GM23338 (cell line): ENCODE data around the gene SCRG1.

Experiments
- CREB1 ChIP-seq: fragments of 250-450 bp; sonication (Bioruptor Pico); IDR thresholded peaks from 2 replicates; pipeline ENCODE4 v1.5.0; 2020; ENCODE audit warnings: low read depth, mild to moderate bottlenecking, moderate library complexity
- EZH2 ChIP-seq: fragments of 200-600 bp; sonication (generic); IDR thresholded peaks from one replicate; pipeline ENCODE4 v1.8.0; 2017; ENCODE audit warnings: antibody characterized with exemption, mild to moderate bottlenecking, low read depth; ENCODE audit not compliant: unreplicated experiment
- EZH2phosphoT487 ChIP-seq: fragments of 200-600 bp; sonication (generic); IDR thresholded peaks from one replicate; pipeline ENCODE4 v1.8.1; 2018; ENCODE audit warnings: antibody characterized with exemption; ENCODE audit not compliant: unreplicated experiment
- JUNB ChIP-seq: IDR thresholded peaks from one replicate; pipeline ENCODE4 v1.6.1; 2016; ENCODE audit warnings: antibody characterized with exemption; ENCODE audit not compliant: unreplicated experiment
- POLR2AphosphoS5 ChIP-seq: IDR thresholded peaks from 2 replicates; pipeline ENCODE4 v1.6.1; 2016; ENCODE audit warnings: antibody characterized with exemption, low read depth
- REST ChIP-seq: IDR thresholded peaks from one replicate; pipeline ENCODE4 v1.6.1; 2018; ENCODE audit warnings: antibody characterized with exemption; ENCODE audit not compliant: unreplicated experiment
- STAT1 ChIP-seq: IDR thresholded peaks from one replicate; pipeline ENCODE4 v1.6.1; 2016; ENCODE audit warnings: antibody characterized with exemption; ENCODE audit not compliant: unreplicated experiment
- TF ChIP-seq, protein P1 (sequence below), 2 experiments: fragments of 200-600 bp in 1 of 2; sonication (generic) in 1 of 2; conservative IDR thresholded peaks; 2 replicates each; pipeline versions ENCODE4 v1.5.1 to v1.6.1; 2016 to 2017; ENCODE audit warnings: antibody characterized with exemption in 2 of 2, low read depth in 2 of 2, mild to moderate bottlenecking in 2 of 2, moderate library complexity in 1 of 2

DNA sequence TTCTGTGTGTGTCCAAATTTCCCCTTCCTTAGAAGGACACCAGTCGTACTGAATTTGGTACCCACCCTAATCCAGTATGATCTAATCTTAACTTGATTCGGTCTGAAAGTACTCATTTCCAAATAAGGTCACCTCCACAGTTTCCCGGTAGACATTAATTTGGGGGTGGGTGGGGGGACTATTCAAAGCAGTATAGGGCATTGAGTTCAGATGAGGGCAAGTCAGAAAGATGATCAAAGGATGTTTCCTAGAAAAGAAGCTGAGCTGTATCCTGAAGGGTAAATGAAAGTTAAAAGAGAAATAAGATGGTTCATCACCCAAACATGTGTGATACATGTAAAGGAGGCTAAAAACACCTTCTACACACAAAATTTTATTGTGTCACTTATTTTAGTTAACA is 42.0 kb upstream of the SCRG1 start:
- TF ChIP-seq, protein P1, sequence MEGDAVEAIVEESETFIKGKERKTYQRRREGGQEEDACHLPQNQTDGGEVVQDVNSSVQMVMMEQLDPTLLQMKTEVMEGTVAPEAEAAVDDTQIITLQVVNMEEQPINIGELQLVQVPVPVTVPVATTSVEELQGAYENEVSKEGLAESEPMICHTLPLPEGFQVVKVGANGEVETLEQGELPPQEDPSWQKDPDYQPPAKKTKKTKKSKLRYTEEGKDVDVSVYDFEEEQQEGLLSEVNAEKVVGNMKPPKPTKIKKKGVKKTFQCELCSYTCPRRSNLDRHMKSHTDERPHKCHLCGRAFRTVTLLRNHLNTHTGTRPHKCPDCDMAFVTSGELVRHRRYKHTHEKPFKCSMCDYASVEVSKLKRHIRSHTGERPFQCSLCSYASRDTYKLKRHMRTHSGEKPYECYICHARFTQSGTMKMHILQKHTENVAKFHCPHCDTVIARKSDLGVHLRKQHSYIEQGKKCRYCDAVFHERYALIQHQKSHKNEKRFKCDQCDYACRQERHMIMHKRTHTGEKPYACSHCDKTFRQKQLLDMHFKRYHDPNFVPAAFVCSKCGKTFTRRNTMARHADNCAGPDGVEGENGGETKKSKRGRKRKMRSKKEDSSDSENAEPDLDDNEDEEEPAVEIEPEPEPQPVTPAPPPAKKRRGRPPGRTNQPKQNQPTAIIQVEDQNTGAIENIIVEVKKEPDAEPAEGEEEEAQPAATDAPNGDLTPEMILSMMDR (conservative IDR thresholded peaks at IDR 0.05; ENCODE audit: low read depth in 2 of 2), result no peak
- TF ChIP-seq POLR2AphosphoS5 (no peak), JUNB (no peak), STAT1 (no peak), EZH2 (no peak), REST (no peak), CREB1 (CRISPR knock-in tag) (no peak), EZH2phosphoT487 (no peak)
